K562 (cell line): ENCODE data around the gene NUDT9. TPM values are rescaled to one million over a fixed set of nuclear protein-coding genes. Genes with fewer than 3 reads are reported as not detected.

Experiments used
- BCL6 ChIP-seq: fragments of 250-450 bp; sonication (Bioruptor Pico); IDR thresholded peaks from 2 replicates; pipeline ENCODE4 v1.4.0; 2020
- EHMT2 ChIP-seq: fragments of 450-650 bp; IDR thresholded peaks from 2 replicates; pipeline ENCODE4 v1.6.1; 2018; ENCODE audit warnings: antibody characterized with exemption
- HDAC2 ChIP-seq: fragments of 450-650 bp; IDR thresholded peaks from 2 replicates; pipeline ENCODE4 v1.6.1; 2016; ENCODE audit warnings: mild to moderate bottlenecking
- HMG20B ChIP-seq: fragments of 250-450 bp; sonication (Bioruptor Pico); IDR thresholded peaks from 2 replicates; pipeline ENCODE4 v1.5.0; 2021; ENCODE audit warnings: mild to moderate bottlenecking
- NR4A1 ChIP-seq, 2 experiments: fragments of 250-450 bp in 1 of 2; fragments of 450-650 bp in 1 of 2; sonication (Bioruptor Pico) in 1 of 2; IDR thresholded peaks; 2 replicates each; pipeline versions ENCODE4 v1.4.0 to v1.6.1; 2016 to 2020; ENCODE audit warnings: mild to moderate bottlenecking in 2 of 2, missing compliant biosample characterization in 1 of 2, missing genetic modification characterization in 1 of 2, moderate library complexity in 1 of 2
- SIN3A ChIP-seq, 2 experiments: fragments of 150-350 bp in 1 of 2; IDR thresholded peaks; 2 replicates each; pipeline ENCODE4 v1.6.1; 2011 to 2016; ENCODE audit warnings: borderline replicate concordance in 2 of 2, low read depth in 2 of 2, low read length in 2 of 2, mild to moderate bottlenecking in 2 of 2, moderate library complexity in 2 of 2; ENCODE audit not compliant: control insufficient read depth in 1 of 2
- SIRT6 ChIP-seq: IDR thresholded peaks from one replicate; pipeline ENCODE4 v1.6.1; 2012; ENCODE audit warnings: low read depth, mild to moderate bottlenecking, control low read depth, inconsistent platforms, low read length, moderate library complexity
- SREBF2 ChIP-seq: sonication (generic); formaldehyde crosslinking; IDR thresholded peaks from 2 replicates; pipeline ENCODE4 v1.4.0; 2020; ENCODE audit warnings: mild to moderate bottlenecking, missing genetic modification reagents
- THAP12 ChIP-seq: fragments of 250-450 bp; sonication (Bioruptor Pico); IDR thresholded peaks from 2 replicates; pipeline ENCODE4 v1.9.0; 2021; ENCODE audit warnings: mild to moderate bottlenecking, inconsistent platforms
- ZBTB11 ChIP-seq, 3 experiments: fragments of 200-800 bp in 1 of 3; fragments of 250-450 bp in 1 of 3; fragments of 450-650 bp in 1 of 3; sonication (Bioruptor Pico) in 1 of 3; sonication (Bioruptor generic) in 1 of 3; formaldehyde crosslinking in 1 of 3; IDR thresholded peaks; 2 replicates each; pipeline versions ENCODE4 v1.6.1 to v1.8.0; 2016 to 2022; ENCODE audit warnings: mild to moderate bottlenecking in 2 of 3, missing genetic modification characterization in 2 of 3, missing compliant biosample characterization in 1 of 3, moderate library complexity in 1 of 3
- ZHX1 ChIP-seq: fragments of 150-350 bp; conservative IDR thresholded peaks from 2 replicates; pipeline ENCODE4 v1.6.1; 2014; ENCODE audit warnings: low read length
- polyA plus RNA-seq, 8 experiments: library from polyadenylated mRNA; depleted of rRNA in 4 of 8; stranded (reverse) in 5 of 8; unstranded in 3 of 8; fragments of >200 nt; fragmentation: Nextera tagmentation in 2 of 8; fragmentation: Illumina TruSeq in 1 of 8; extraction: Ambion mirVana in 2 of 8; extraction: Trizol in 1 of 8; gene quantifications; 2 replicates each; pipeline versions ENCODE4 v1.2.1 to v1.2.3, GENCODE V29; 2011 to 2014; ENCODE audit warnings: inconsistent platforms in 1 of 8, missing spikeins in 1 of 8
- total RNA-seq, 7 experiments: library from RNA; depleted of rRNA in 6 of 7; stranded (reverse); fragments of >200 nt in 6 of 7; fragmentation: Illumina TruSeq in 2 of 7; extraction: Trizol in 2 of 7; gene quantifications; 2 replicates each; pipeline versions ENCODE4 v1.2.1 to v1.2.3, GENCODE V29; 2011 to 2021; ENCODE audit warnings: low replicate concordance in 1 of 7
- TF ChIP-seq, protein P1 (sequence below), 2 experiments: IDR thresholded peaks in 1 of 2; conservative IDR thresholded peaks in 1 of 2; 2 replicates each; pipeline ENCODE4 v1.6.1; 2016; ENCODE audit warnings: low read depth in 2 of 2, mild to moderate bottlenecking in 1 of 2, missing compliant biosample characterization in 1 of 2, missing genetic modification characterization in 1 of 2, moderate library complexity in 1 of 2

The NUDT9 gene
- total and polyA plus RNA-seq, 9 of the 15 experiments (the other 6 are each of a cell fraction or from before 2014, with no cell fraction given) = 8.5 to 20.8 (median 18.0) TPM

DNA sequence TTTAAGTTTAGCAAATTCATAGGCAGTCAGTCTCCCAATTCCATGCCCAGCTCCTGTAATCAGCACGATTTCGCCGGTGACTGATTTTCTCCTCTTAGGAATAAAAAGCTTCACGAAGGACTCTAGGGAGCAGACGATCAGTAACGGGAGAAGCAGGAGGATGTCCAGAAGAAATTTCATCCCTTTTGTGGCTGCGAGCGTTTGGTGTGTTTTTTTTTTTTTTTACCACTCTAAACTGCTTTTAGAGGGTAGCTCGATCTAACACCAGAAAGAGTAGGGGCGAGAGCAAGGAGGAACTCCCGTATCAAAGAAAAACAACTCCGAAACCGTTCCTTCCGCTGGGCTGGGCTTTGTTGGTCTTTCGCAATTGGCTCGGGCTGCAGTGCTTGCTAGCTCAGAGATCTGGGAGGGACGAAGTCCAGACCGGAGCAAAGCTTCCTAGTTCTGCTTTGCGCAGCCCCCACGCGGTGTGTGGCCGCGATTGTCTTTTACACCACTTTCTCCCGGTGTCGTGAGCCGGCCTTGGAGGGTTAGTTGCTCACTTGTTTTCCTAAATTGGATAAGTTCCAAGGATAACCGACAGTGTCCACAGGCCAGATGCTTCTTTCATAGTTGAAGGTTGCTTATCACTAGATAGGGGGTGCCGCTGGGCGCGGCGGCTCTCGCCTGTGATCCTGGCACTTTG, 31.3 kb upstream of the NUDT9 start, which contains the start of gene HSD17B11 (continued):
- peak; percentile 52; the same call in 1 of the 2 replicates for TF ChIP-seq THAP12 (CRISPR knock-in tag)
- TF ChIP-seq ZHX1 = no peak
- TF ChIP-seq HMG20B = no peak
- TF ChIP-seq BCL6 (CRISPR knock-in tag) = no peak
- TF ChIP-seq SREBF2 (CRISPR knock-in tag) = no peak
- TF ChIP-seq ZBTB11 (CRISPR knock-in tag; IDR thresholded peaks at IDR 0.05) = no peak; a peak in 1 of 6 replicates
- TF ChIP-seq SIN3A (IDR thresholded peaks at IDR 0.05; ENCODE audit: borderline replicate concordance in 2 of 2, control insufficient read depth in 1 of 2, low read depth in 2 of 2, low read length in 2 of 2) = peak; percentile 47 to 54; a peak in 1 of 4 replicates
- no peak for TF ChIP-seq NR4A1 (CRISPR knock-in tag; IDR thresholded peaks at IDR 0.05)
- no peak for TF ChIP-seq NR4A1 (tag; IDR thresholded peaks at IDR 0.05)
- TF ChIP-seq SIRT6 = no peak
- no peak for TF ChIP-seq EHMT2
- TF ChIP-seq, protein P1, sequence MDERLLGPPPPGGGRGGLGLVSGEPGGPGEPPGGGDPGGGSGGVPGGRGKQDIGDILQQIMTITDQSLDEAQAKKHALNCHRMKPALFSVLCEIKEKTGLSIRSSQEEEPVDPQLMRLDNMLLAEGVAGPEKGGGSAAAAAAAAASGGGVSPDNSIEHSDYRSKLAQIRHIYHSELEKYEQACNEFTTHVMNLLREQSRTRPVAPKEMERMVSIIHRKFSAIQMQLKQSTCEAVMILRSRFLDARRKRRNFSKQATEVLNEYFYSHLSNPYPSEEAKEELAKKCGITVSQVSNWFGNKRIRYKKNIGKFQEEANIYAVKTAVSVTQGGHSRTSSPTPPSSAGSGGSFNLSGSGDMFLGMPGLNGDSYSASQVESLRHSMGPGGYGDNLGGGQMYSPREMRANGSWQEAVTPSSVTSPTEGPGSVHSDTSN (CRISPR knock-in tag; IDR thresholded peaks at IDR 0.05; ENCODE audit: low read depth) = no peak
- TF ChIP-seq, protein P1 (tag; conservative IDR thresholded peaks at IDR 0.05; ENCODE audit: low read depth) = no peak
- TF ChIP-seq HDAC2 = peak; percentile 84
